NCI-H1105 (cell line): Measurements from ENCODE around the gene SHROOM3.
"Not testable (repeated sequence)": the region's sequence is repeated elsewhere in the genome, so short reads cannot be mapped to it uniquely, and the experiment has no call there.

ENCODE experiments used
- DNase-seq: peaks from one replicate; lab custom pipeline; 2025; lab: John Stamatoyannopoulos, UW

Gene SHROOM3

GRCh38 chr4:76723924-76724323, 288.9 kb downstream of the SHROOM3 start:
- no peak for DNase-seq

- DNase-seq: no peak
These were observed 290.0 kb downstream of the SHROOM3 start for GRCh38 chr4:76725039-76725438.

DNA sequence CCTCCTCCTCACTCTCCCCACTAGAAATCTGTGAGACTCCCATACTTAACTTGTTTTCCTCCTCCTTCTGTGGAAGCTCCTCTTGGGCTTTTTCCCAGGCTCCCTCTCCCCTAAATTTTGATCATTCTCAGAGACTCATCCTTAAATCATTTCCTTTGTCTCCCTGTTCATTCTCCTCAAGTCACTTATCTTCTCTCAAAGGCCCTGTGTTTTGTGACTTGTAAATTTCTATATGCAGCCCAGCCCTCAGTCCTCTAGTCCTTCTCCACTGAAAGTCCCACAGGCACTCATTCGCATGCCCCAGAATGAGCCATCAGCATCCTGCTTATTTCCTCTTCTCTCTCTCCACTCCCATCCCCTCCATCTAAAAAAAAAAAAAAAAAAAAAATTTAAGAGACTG, 291.1 kb downstream of the SHROOM3 start:
- DNase-seq: no peak

GRCh38 chr4:76726631-76727030, 291.6 kb downstream of the SHROOM3 start:
- no peak for DNase-seq

DNA sequence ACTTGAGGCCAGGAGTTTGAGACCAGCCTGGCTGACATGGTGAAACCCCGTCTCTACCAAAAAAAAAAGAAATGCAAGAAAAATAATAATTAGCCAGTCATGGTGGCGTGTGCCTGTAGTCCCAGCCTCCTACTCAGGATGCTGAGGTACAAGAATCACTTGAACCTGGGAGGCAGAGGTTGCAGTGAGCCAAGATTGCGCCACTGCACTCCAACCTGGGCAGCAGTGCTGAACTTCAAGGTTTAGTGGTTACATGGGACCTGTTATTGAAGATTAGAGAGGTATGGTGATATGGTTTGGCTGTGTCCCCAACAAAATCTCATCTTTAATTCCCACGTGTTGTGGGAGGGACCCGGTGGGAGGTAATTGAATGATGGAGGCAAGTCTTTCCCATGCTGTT, 292.9 kb downstream of the SHROOM3 start:
- not testable (repeated sequence) for DNase-seq

- DNase-seq: no peak
These were observed 294.4 kb downstream of the SHROOM3 start for GRCh38 chr4:76729460-76729859.

DNA sequence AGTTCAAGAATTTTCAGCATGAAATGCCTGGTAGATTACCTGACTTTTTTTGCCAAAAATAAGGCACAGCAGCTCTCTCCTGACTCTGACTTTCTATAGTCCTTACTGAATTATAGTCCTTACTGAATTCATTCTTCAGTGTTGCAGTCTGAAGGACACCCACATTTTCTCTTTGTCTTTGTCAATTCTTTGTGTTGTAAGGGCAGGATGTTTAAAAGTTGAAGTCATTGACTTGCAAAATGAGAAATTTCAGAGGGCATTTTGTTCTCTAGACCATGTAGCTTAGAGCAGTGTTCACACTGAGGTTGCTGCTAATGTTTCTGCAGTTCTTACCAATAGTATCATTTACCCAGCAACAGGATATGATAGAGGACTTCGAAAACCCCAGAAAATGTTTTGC, 295.0 kb downstream of the SHROOM3 start:
- no peak for DNase-seq

- no peak for DNase-seq
These were observed 297.2 kb downstream of the SHROOM3 start for GRCh38 chr4:76732246-76732645.

GRCh38 chr4:76733068-76733771, 298.2 kb downstream of the SHROOM3 start:
- no peak for DNase-seq

GRCh38 chr4:76736414-76736813, 301.4 kb downstream of the SHROOM3 start:
- DNase-seq: no peak

DNA sequence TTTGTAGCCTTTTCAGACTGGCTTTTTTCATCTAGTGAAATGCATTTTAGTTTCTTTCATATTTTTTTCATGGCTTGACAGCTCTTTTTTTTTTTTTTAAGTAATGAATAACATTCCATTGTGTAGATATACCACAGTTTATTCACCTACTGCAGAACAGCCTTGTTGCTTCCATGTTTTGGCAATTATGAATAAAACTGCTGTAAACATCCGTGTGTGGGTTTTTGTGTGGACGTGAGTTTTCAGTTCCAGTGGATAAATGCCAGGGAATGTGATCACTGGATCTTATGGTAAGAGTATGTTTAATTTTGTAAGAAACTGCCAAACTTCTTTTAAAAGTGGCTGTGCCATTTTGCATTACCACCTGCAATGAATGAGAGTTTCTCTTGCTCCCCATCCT, 302.2 kb downstream of the SHROOM3 start:
- DNase-seq: no peak

DNA sequence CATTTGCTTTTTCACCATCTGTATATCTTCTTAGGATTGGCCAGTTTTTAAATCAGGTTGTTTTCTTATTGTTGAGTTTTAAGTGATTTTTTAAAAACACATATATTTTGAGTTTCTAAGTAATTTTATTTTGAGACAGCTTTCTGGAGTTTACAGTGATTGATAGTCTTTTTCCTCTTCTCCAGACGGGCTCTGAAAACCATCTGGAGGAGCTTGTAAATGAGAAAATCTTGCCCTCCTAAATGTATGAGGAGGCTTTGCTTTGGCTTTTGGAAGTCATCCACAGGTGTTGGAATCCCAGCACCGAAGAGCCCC, 302.7 kb downstream of the SHROOM3 start:
- DNase-seq: no peak

DNA sequence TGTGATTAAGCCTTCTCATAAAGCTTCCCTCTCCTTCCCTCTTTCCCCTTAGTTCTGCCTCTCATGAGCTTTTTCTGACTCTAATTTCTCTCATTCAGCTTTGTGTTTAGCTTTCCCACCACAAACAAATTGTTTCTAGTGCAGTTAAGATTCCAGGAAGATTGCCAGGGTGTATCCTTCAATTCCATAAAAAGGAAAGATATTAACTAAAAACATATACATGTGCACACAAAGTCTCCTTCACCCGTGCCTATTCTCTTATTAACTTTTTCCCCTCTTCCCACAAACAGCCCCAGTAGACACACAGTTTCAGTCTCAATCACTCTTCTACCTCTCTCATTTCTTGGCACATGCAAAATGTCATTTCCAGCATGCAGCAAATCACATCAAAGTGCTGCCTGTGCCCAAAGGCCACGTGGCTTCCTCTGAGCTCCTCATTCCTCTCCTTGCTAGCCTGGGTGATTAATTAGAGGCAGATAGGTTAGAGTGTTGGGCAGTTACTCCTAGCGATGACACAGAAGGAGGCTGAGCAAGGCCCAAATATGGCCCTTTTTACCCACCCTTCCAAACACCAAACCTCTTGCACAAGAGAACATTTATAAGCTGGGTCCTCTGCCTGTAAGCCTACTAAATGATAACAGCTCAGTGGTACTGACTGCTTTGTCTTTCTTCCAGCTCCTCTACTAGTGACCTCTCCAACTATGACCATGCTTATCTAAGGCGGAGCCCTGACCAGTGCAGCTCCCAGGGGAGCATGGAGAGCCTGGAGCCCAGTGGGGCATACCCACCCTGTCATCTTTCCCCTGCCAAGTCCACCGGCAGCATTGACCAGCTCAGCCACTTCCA, 303.3 kb downstream of the SHROOM3 start:
- no peak for DNase-seq

GRCh38 chr4:76740192-76740591, 305.2 kb downstream of the SHROOM3 start:
- no peak for DNase-seq

- no peak for DNase-seq
These were observed 306.0 kb downstream of the SHROOM3 start for GRCh38 chr4:76740866-76741662.

DNA sequence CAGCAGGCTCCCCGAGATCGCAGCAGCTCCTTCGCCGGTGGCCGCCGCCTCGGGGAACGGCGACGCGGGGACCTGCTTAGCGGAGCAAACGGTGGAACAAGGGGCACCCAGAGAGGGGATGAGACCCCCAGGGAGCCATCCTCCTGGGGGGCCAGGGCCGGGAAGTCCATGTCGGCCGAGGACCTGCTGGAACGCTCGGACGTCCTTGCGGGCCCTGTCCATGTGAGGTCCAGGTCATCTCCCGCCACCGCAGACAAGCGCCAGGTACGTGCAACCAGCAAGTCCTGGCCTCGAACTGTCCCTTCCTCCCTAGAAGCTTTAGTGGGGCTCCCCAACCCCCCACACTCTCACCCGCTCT, 306.6 kb downstream of the SHROOM3 start:
- no peak for DNase-seq

DNA sequence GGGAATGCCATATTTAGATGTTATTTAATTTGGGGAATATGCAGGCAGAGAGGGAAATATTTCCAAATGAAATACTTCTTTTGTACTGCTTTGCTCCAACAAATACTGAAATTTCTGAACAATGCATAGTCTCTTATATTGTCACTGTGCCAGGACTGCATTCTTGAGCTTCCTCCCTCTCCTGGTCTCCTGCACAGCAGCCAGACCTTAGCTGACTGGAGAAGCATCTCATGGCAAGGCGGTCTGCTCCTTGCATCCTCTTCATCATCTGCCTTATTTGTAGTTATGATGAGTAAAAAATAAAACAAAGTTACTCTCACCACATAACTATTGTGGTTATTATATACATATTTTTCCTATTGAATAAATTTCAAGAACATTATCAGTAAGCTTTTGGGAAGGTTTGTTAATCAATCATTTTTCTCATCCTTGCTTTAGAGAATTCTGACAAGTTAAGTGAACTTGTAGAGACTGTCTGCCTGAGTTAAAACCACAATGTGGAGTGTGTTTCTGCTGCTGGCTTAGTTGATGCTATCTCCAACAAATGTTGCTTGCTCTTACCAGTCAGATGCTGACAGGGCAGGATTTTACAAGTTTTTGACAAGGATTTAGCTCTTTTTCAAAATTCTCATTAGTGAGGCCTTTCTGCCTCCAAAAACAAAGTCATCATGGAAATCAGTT, 309.4 kb downstream of the SHROOM3 start:
- no peak for DNase-seq

DNA sequence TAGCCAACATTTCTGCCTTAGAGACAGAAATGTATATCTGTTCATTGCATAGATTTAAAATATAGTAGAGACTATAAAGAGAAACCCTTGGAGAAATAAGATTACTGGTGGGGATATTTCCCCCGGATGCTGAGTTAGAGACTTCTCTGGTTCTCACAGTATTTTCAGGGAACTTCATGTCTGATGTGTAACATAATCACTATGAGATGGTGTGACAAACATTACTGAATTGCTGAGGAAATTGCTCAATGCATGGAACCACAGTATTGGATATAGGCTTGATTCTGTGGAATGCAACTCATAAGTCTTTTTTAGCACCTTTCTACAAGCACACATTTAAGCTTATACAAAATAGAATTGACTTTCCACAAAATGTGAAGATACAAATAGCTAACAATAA, 310.2 kb downstream of the SHROOM3 start:
- no peak for DNase-seq

DNA sequence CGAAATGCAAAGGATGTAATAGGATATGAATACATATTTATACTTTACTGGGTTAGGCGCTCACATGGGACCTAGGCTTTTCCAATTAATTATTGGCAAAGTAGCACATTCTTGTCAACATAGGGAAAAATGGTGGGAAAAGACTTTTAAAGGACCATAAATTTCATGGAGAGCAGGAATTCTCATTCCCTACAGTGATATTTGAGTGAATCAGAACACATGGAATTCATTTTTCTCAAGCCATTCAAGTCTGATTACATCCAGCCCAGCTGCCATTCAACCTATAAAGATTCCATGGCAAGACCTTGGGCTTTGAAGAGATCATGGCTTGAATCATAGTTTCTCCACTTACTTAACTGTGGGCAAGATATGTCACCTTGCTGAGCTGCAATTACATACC, 312.5 kb downstream of the SHROOM3 start:
- no peak for DNase-seq

- no peak for DNase-seq
These were observed 313.6 kb downstream of the SHROOM3 start for GRCh38 chr4:76748649-76749048.

DNA sequence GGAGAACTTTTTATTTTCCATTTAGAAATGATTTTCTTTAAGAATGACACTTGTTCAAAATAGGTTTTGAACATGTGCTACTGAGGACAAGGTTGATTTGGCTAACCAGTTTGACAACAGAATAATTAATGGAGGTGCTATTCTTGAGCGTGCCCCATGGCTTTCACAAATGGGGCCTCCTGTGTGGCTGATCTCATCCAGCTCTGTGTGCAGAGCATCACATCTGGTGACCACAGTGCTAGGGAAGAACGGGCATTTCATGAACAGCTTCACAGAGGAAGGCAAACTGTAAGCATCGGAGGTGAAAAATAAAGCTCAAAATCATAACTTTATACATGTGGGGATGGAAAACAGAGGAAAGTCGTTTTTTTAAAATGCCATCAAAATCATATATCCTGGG, 314.3 kb downstream of the SHROOM3 start:
- DNase-seq: no peak

GRCh38 chr4:76750716-76751115, 315.7 kb downstream of the SHROOM3 start:
- no peak for DNase-seq
